Neuronal stem cell (in vitro differentiated cells): ENCODE results near the gene TP63.

Source experiments
- DNase-seq: peaks from one replicate; pipeline ENCODE4 v3.0.0-alpha.2; 2013; ENCODE audit warnings: low spot score
- H2AFZ ChIP-seq: one replicate; pipeline ENCODE4 v1.6.1; 2013; ENCODE audit warnings: mild to moderate bottlenecking, low read length, inconsistent platforms
- H2AK5ac ChIP-seq: 2 replicates; pipeline ENCODE4 v1.6.1; 2013; ENCODE audit warnings: low read depth, mild to moderate bottlenecking, inconsistent platforms, low read length, moderate library complexity, mixed read lengths
- H2BK120ac ChIP-seq: 2 replicates; pipeline ENCODE4 v1.6.1; 2013; ENCODE audit warnings: low read depth, mild to moderate bottlenecking, inconsistent platforms, low read length, moderate library complexity, mixed read lengths
- H2BK12ac ChIP-seq: one replicate; pipeline ENCODE4 v1.6.1; 2013; ENCODE audit warnings: low read length, inconsistent platforms
- H2BK15ac ChIP-seq: 2 replicates; pipeline ENCODE4 v1.6.1; 2013; ENCODE audit warnings: mild to moderate bottlenecking, low read length, inconsistent platforms, mixed read lengths
- H2BK5ac ChIP-seq: one replicate; pipeline ENCODE4 v1.6.1; 2013; ENCODE audit warnings: inconsistent platforms, mild to moderate bottlenecking, low read length, moderate library complexity
- H3K14ac ChIP-seq: one replicate; pipeline ENCODE4 v1.6.1; 2013; ENCODE audit warnings: low read length, inconsistent platforms
- H3K18ac ChIP-seq: 2 replicates; pipeline ENCODE4 v1.6.1; 2013; ENCODE audit warnings: low read length, inconsistent platforms
- H3K23ac ChIP-seq: 2 replicates; pipeline ENCODE4 v1.6.1; 2013; ENCODE audit warnings: low read depth, mild to moderate bottlenecking, mixed read lengths, low read length, inconsistent platforms; ENCODE audit not compliant: poor library complexity
- H3K27ac ChIP-seq: replicated peaks from 3 replicates; pipeline ENCODE4 v1.5.1; 2013; ENCODE audit warnings: low read length, inconsistent platforms
- H3K27me3 ChIP-seq, 3 experiments: 2 replicates each; pipeline ENCODE4 v1.6.1; 2013; ENCODE audit warnings: low read length in 3 of 3, mild to moderate bottlenecking in 2 of 3, inconsistent platforms in 1 of 3, low read depth in 1 of 3, mixed read lengths in 1 of 3, moderate library complexity in 1 of 3; ENCODE audit not compliant: control insufficient read depth in 3 of 3, insufficient read depth in 3 of 3
- H3K36me3 ChIP-seq, 2 donors: replicated peaks in 1 of 2; 2 replicates each; pipeline ENCODE4 v1.6.1; 2013; ENCODE audit warnings: low read length in 2 of 2; ENCODE audit not compliant: control insufficient read depth in 2 of 2, insufficient read depth in 2 of 2
- H3K4ac ChIP-seq: 2 replicates; pipeline ENCODE4 v1.6.1; 2013; ENCODE audit warnings: inconsistent platforms, mild to moderate bottlenecking, low read length, moderate library complexity
- H3K4me1 ChIP-seq, 2 donors: 1 replicate in 1 of 2; 2 replicates in 1 of 2; pipeline ENCODE4 v1.6.1; 2013; ENCODE audit warnings: low read length in 2 of 2, low read depth in 1 of 2; ENCODE audit not compliant: control insufficient read depth in 2 of 2, insufficient read depth in 1 of 2
- H3K4me2 ChIP-seq: one replicate; pipeline ENCODE4 v1.6.1; 2013; ENCODE audit warnings: mild to moderate bottlenecking, low read length, inconsistent platforms; ENCODE audit not compliant: insufficient read depth, poor library complexity, severe bottlenecking
- H3K4me3 ChIP-seq, 2 donors: 2 replicates each; pipeline ENCODE4 v1.5.1; 2013; ENCODE audit warnings: low read length in 2 of 2, mild to moderate bottlenecking in 2 of 2, inconsistent platforms in 1 of 2, moderate library complexity in 1 of 2
- H3K79me1 ChIP-seq: one replicate; pipeline ENCODE4 v1.6.1; 2013; ENCODE audit warnings: low read depth, mild to moderate bottlenecking, inconsistent platforms, low read length, moderate library complexity
- H3K9ac ChIP-seq: one replicate; pipeline ENCODE4 v1.6.1; 2013; ENCODE audit warnings: mild to moderate bottlenecking, low read depth, low read length, inconsistent platforms; ENCODE audit not compliant: poor library complexity
- H3K9me3 ChIP-seq, 2 donors: replicated peaks in 1 of 2; 2 replicates each; pipeline versions ENCODE3 to v1.6.1; 2013; ENCODE audit warnings: low read length in 2 of 2, mild to moderate bottlenecking in 2 of 2, inconsistent platforms in 1 of 2, low read depth in 1 of 2, mixed read lengths in 1 of 2, moderate library complexity in 1 of 2; ENCODE audit not compliant: control insufficient read depth in 2 of 2, insufficient read depth in 1 of 2
- H4K8ac ChIP-seq: one replicate; pipeline ENCODE4 v1.6.1; 2013; ENCODE audit warnings: low read depth, mild to moderate bottlenecking, inconsistent platforms, low read length, moderate library complexity
- H4K91ac ChIP-seq: one replicate; pipeline ENCODE4 v1.6.1; 2013; ENCODE audit warnings: low read length, low read depth, mild to moderate bottlenecking, inconsistent platforms; ENCODE audit not compliant: poor library complexity
- WGBS, 2 donors: extraction: QIAGEN DNeasy Blood & Tissue Kit; methylation state at CpG; one replicate each; pipeline ENCODE4 v1.1.7; 2013; ENCODE audit warnings: missing lambda C conversion rate in 2 of 2, mixed read lengths in 1 of 2; ENCODE audit not compliant: insufficient read length in 2 of 2, insufficient replicate concordance in 1 of 2; ENCODE audit errors: extremely low coverage in 2 of 2; 5-methylcytosine and 5-hydroxymethylcytosine counted together

The TP63 gene

DNA sequence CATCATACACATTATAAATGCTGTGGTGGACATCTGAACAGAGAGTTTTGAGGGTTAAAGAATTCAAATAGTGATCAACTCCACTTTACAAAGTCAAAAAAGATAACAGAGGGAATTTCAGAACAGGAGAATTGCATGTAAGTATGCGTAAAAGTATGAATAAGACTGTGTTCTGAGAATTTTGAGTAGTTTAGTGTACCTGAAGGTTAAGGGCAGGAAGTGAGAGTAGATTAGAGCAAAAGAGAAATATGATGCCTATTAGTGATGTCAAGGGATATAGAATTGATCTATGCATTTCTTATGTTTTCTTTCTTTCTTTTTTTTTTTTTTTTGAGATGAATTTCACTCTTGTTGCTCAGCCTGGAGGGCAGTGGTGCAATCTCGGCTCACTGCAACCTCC is 53.1 kb downstream of the TP63 start:
- Histone ChIP-seq H4K91ac (no peak overlapping the region), H2BK5ac (no peak overlapping the region), H3K9me3 (no peaks in the 10 kb centered on the region), H3K79me1 (no peaks in the 10 kb centered on the region), H3K9ac (no peak overlapping the region), H3K36me3 (no peaks in the 10 kb centered on the region), H3K23ac (no peak overlapping the region), H3K4ac (no peak overlapping the region), H3K4me2 (no peak overlapping the region), H3K4me1 (no peaks in the 10 kb centered on the region), H3K18ac (no peak overlapping the region), H3K14ac (no peak overlapping the region), H3K4me3 (no peak overlapping the region), H2BK15ac (no peak overlapping the region), H3K27me3 (no peaks in the 10 kb centered on the region), H2BK120ac (no peak overlapping the region), H2AFZ (no peak overlapping the region), H3K27ac (no peak overlapping the region), H2AK5ac (no peak overlapping the region), H2BK12ac (no peak overlapping the region), H4K8ac (no peak overlapping the region)
- DNase-seq = no peak
- WGBS, 2 donors = no CpG with 5 or more reads among the region's 2 CpGs

DNA sequence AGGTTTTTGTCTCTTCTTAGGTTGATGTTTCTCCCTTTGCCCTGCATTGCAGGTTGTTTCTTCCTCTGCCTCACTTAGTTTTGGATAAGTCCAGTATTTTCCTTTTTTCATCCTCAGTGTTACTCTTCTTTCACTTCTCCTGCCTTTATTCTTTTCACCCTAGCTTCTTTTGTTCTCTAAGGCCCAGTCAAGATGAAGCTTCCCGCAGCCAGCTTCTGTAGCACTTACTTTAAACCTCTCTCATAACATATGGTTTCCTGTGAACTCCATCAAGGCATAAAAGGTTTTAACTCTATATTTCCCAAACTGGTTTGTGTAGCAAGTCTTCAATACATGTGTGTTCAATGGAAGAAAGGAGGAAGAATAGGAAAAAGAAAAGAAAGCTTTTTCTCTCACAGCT is 54.1 kb downstream of the TP63 start:
- Histone ChIP-seq H2AFZ (no peak overlapping the region), H3K79me1 (no peaks in the 10 kb centered on the region), H3K9me3 (no peaks in the 10 kb centered on the region), H3K14ac (no peak overlapping the region), H3K4me2 (no peak overlapping the region), H3K4ac (no peak overlapping the region), H3K36me3 (no peaks in the 10 kb centered on the region), H3K18ac (no peak overlapping the region), H3K27me3 (no peaks in the 10 kb centered on the region), H4K91ac (no peak overlapping the region), H3K23ac (no peak overlapping the region), H2BK12ac (no peak overlapping the region), H3K9ac (no peak overlapping the region), H2AK5ac (no peak overlapping the region), H3K4me1 (no peaks in the 10 kb centered on the region), H3K4me3 (no peak overlapping the region), H2BK5ac (no peak overlapping the region), H2BK120ac (no peak overlapping the region), H4K8ac (no peak overlapping the region), H2BK15ac (no peak overlapping the region), H3K27ac (no peak overlapping the region)
- no CpG with 5 or more reads among the region's 1 CpG for WGBS, 2 donors
- DNase-seq = no peak

GRCh38 chr3:189685860-189686259 is 54.7 kb downstream of the TP63 start:
- H3K14ac ChIP-seq = no peak overlapping the region
- no peak overlapping the region for H2BK12ac ChIP-seq
- no peak for DNase-seq
- no peak overlapping the region for H3K4me2 ChIP-seq
- no peak overlapping the region for H3K27ac ChIP-seq
- H3K79me1 ChIP-seq = no peaks in the 10 kb centered on the region
- H3K9ac ChIP-seq = no peak overlapping the region
- H3K23ac ChIP-seq = no peak overlapping the region
- no peaks in the 10 kb centered on the region for H3K36me3 ChIP-seq
- H4K91ac ChIP-seq = no peak overlapping the region
- H3K9me3 ChIP-seq = no peaks in the 10 kb centered on the region
- no peak overlapping the region for H3K4me3 ChIP-seq
- no peak overlapping the region for H4K8ac ChIP-seq
- no peak overlapping the region for H2BK15ac ChIP-seq
- H2AFZ ChIP-seq = no peak overlapping the region
- no peak overlapping the region for H3K4ac ChIP-seq
- no peak overlapping the region for H2BK120ac ChIP-seq
- no peak overlapping the region for H2AK5ac ChIP-seq
- H3K27me3 ChIP-seq = no peaks in the 10 kb centered on the region
- no peak overlapping the region for H2BK5ac ChIP-seq
- WGBS, 2 donors = no CpG with 5 or more reads among the region's 2 CpGs
- H3K4me1 ChIP-seq = no peaks in the 10 kb centered on the region
- H3K18ac ChIP-seq = no peak overlapping the region

GRCh38 chr3:189687475-189687874 is 56.3 kb downstream of the TP63 start:
- H4K91ac ChIP-seq = no peak overlapping the region
- no peak overlapping the region for H2AFZ ChIP-seq
- no peak overlapping the region for H3K4me2 ChIP-seq
- no peak overlapping the region for H3K9ac ChIP-seq
- WGBS, 2 donors = no CpG with 5 or more reads among the region's 4 CpGs
- no peak overlapping the region for H3K23ac ChIP-seq
- H2BK5ac ChIP-seq = no peak overlapping the region
- H3K9me3 ChIP-seq = no peaks in the 10 kb centered on the region
- H3K36me3 ChIP-seq = no peaks in the 10 kb centered on the region
- no peak overlapping the region for H4K8ac ChIP-seq
- no peak overlapping the region for H2BK15ac ChIP-seq
- no peaks in the 10 kb centered on the region for H3K4me1 ChIP-seq
- no peaks in the 10 kb centered on the region for H3K27me3 ChIP-seq
- no peak overlapping the region for H2AK5ac ChIP-seq
- no peak for DNase-seq
- no peaks in the 10 kb centered on the region for H3K79me1 ChIP-seq
- no peak overlapping the region for H2BK12ac ChIP-seq
- H3K4ac ChIP-seq = no peak overlapping the region
- no peak overlapping the region for H3K14ac ChIP-seq
- H3K18ac ChIP-seq = no peak overlapping the region
- no peak overlapping the region for H2BK120ac ChIP-seq
- H3K27ac ChIP-seq = no peak overlapping the region
- no peak overlapping the region for H3K4me3 ChIP-seq
